ENCODE data around the gene RMRP. TPM values are rescaled to one million over a fixed set of nuclear protein-coding genes. Genes with fewer than 3 reads are reported as not detected.

Gene RMRP
- total and polyA plus RNA-seq, 9 of the 15 experiments (the other 6 are each of a cell fraction or from before 2014, with no cell fraction given) = 75.7 to 89,974 (median 13,378) TPM; not detected in 3

DNA sequence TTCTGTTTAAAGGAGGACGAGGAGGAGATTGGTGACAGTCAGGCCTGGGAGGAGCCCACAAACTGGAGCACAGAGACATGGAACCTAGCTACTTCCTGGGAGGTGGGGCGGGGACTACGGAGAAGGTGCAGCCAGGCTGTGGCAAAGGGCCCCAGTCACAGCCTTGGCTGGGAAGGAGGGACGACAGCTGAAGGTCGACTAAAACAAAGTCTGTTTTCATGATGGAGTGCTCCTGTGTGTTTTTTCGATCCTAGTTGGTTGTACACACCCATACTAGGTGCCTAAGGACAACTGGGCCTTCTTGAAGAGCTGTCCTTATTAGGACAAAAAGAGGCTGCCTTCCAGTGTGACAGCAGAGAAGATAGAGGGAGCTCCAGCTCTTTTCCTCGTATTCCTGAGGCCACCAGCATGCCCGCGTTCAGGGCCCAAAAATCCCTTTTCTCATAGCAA is 3.2 kb upstream of the RMRP start (continued):
- TF ChIP-seq RBM25 (IDR thresholded peaks at IDR 0.05; ENCODE audit: low read depth, low read length, severe bottlenecking) = no peak
- no peak for TF ChIP-seq ZNF140 (CRISPR knock-in tag; IDR thresholded peaks at IDR 0.05)
- TF ChIP-seq TEAD2 (tag; IDR thresholded peaks at IDR 0.05) = no peak
- TF ChIP-seq, protein P1, sequence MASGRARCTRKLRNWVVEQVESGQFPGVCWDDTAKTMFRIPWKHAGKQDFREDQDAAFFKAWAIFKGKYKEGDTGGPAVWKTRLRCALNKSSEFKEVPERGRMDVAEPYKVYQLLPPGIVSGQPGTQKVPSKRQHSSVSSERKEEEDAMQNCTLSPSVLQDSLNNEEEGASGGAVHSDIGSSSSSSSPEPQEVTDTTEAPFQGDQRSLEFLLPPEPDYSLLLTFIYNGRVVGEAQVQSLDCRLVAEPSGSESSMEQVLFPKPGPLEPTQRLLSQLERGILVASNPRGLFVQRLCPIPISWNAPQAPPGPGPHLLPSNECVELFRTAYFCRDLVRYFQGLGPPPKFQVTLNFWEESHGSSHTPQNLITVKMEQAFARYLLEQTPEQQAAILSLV (tag; IDR thresholded peaks at IDR 0.05) = no peak
- TF ChIP-seq, protein P2, sequence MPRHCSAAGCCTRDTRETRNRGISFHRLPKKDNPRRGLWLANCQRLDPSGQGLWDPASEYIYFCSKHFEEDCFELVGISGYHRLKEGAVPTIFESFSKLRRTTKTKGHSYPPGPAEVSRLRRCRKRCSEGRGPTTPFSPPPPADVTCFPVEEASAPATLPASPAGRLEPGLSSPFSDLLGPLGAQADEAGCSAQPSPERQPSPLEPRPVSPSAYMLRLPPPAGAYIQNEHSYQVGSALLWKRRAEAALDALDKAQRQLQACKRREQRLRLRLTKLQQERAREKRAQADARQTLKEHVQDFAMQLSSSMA (CRISPR knock-in tag; IDR thresholded peaks at IDR 0.05) = no peak
- TF ChIP-seq, protein P3, sequence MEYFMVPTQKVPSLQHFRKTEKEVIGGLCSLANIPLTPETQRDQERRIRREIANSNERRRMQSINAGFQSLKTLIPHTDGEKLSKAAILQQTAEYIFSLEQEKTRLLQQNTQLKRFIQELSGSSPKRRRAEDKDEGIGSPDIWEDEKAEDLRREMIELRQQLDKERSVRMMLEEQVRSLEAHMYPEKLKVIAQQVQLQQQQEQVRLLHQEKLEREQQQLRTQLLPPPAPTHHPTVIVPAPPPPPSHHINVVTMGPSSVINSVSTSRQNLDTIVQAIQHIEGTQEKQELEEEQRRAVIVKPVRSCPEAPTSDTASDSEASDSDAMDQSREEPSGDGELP (CRISPR knock-in tag; IDR thresholded peaks at IDR 0.05; ENCODE audit: borderline replicate concordance) = no peak
- TF ChIP-seq, protein P4, sequence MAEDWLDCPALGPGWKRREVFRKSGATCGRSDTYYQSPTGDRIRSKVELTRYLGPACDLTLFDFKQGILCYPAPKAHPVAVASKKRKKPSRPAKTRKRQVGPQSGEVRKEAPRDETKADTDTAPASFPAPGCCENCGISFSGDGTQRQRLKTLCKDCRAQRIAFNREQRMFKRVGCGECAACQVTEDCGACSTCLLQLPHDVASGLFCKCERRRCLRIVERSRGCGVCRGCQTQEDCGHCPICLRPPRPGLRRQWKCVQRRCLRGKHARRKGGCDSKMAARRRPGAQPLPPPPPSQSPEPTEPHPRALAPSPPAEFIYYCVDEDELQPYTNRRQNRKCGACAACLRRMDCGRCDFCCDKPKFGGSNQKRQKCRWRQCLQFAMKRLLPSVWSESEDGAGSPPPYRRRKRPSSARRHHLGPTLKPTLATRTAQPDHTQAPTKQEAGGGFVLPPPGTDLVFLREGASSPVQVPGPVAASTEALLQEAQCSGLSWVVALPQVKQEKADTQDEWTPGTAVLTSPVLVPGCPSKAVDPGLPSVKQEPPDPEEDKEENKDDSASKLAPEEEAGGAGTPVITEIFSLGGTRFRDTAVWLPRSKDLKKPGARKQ (CRISPR knock-in tag; IDR thresholded peaks at IDR 0.05) = no peak
- no peak for TF ChIP-seq ZNF696 (CRISPR knock-in tag; conservative IDR thresholded peaks at IDR 0.05)
- TF ChIP-seq, protein P5, sequence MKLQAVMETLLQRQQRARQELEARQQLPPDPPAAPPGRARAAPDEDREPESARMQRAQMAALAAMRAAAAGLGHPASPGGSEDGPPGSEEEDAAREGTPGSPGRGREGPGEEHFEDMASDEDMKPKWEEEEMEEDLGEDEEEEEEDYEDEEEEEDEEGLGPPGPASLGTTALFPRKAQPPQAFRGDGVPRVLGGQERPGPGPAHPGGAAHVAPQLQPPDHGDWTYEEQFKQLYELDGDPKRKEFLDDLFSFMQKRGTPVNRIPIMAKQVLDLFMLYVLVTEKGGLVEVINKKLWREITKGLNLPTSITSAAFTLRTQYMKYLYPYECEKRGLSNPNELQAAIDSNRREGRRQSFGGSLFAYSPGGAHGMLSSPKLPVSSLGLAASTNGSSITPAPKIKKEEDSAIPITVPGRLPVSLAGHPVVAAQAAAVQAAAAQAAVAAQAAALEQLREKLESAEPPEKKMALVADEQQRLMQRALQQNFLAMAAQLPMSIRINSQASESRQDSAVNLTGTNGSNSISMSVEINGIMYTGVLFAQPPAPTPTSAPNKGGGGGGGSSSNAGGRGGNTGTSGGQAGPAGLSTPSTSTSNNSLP (IDR thresholded peaks at IDR 0.05; ENCODE audit: borderline replicate concordance, low read depth, low read length) = no peak
- TF ChIP-seq, protein P6, sequence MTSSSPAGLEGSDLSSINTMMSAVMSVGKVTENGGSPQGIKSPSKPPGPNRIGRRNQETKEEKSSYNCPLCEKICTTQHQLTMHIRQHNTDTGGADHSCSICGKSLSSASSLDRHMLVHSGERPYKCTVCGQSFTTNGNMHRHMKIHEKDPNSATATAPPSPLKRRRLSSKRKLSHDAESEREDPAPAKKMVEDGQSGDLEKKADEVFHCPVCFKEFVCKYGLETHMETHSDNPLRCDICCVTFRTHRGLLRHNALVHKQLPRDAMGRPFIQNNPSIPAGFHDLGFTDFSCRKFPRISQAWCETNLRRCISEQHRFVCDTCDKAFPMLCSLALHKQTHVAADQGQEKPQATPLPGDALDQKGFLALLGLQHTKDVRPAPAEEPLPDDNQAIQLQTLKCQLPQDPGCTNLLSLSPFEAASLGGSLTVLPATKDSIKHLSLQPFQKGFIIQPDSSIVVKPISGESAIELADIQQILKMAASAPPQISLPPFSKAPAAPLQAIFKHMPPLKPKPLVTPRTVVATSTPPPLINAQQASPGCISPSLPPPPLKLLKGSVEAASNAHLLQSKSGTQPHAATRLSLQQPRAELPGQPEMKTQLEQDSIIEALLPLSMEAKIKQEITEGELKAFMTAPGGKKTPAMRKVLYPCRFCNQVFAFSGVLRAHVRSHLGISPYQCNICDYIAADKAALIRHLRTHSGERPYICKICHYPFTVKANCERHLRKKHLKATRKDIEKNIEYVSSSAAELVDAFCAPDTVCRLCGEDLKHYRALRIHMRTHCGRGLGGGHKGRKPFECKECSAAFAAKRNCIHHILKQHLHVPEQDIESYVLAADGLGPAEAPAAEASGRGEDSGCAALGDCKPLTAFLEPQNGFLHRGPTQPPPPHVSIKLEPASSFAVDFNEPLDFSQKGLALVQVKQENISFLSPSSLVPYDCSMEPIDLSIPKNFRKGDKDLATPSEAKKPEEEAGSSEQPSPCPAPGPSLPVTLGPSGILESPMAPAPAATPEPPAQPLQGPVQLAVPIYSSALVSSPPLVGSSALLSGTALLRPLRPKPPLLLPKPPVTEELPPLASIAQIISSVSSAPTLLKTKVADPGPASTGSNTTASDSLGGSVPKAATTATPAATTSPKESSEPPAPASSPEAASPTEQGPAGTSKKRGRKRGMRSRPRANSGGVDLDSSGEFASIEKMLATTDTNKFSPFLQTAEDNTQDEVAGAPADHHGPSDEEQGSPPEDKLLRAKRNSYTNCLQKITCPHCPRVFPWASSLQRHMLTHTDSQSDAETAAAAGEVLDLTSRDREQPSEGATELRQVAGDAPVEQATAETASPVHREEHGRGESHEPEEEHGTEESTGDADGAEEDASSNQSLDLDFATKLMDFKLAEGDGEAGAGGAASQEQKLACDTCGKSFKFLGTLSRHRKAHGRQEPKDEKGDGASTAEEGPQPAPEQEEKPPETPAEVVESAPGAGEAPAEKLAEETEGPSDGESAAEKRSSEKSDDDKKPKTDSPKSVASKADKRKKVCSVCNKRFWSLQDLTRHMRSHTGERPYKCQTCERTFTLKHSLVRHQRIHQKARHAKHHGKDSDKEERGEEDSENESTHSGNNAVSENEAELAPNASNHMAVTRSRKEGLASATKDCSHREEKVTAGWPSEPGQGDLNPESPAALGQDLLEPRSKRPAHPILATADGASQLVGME (CRISPR knock-in tag; IDR thresholded peaks at IDR 0.05) = no peak
- TF ChIP-seq ARID2 (IDR thresholded peaks at IDR 0.05) = no peak
- TF ChIP-seq NUFIP1 (IDR thresholded peaks at IDR 0.05; ENCODE audit: partially characterized antibody) = no peak
- TF ChIP-seq ZNF134 (CRISPR knock-in tag; conservative IDR thresholded peaks at IDR 0.05) = no peak
- TF ChIP-seq JUND (IDR thresholded peaks at IDR 0.05; ENCODE audit: borderline replicate concordance, low read depth, low read length) = no peak
- no peak for TF ChIP-seq JUND (tag; IDR thresholded peaks at IDR 0.05; ENCODE audit: borderline replicate concordance, low read depth, low read length)
- TF ChIP-seq KLF13 (tag; IDR thresholded peaks at IDR 0.05; ENCODE audit: borderline replicate concordance, low read depth) = no peak
